NB4 (cell line): Measurements from ENCODE around the gene ZBTB20.

Source experiments
- CTCF ChIP-seq: IDR thresholded peaks from one replicate; pipeline ENCODE4 v1.5.1; 2012; ENCODE audit warnings: low read depth, low read length
- MAX ChIP-seq: IDR thresholded peaks from 2 replicates; pipeline ENCODE4 v1.6.1; 2011; ENCODE audit warnings: low read depth, low read length
- MYC ChIP-seq: IDR thresholded peaks from 2 replicates; pipeline ENCODE4 v1.6.1; 2011; ENCODE audit warnings: low read depth, low read length
- POLR2A ChIP-seq: IDR thresholded peaks from 2 replicates; pipeline ENCODE4 v1.6.1; 2011; ENCODE audit warnings: mild to moderate bottlenecking; ENCODE audit not compliant: insufficient read length; ENCODE audit errors: extremely low read depth

GRCh38 chr3:114308830-114309229 lies 838.3 kb downstream of the ZBTB20 start:
- TF ChIP-seq CTCF (no peak), POLR2A (no peak), MYC (no peak), MAX (no peak)
